Measurements from ENCODE around the gene OR51A7.
"Not testable (repeated sequence)": the region's sequence is repeated elsewhere in the genome, so short reads cannot be mapped to it uniquely, and the experiment has no call there.

Gene OR51A7, protein sequence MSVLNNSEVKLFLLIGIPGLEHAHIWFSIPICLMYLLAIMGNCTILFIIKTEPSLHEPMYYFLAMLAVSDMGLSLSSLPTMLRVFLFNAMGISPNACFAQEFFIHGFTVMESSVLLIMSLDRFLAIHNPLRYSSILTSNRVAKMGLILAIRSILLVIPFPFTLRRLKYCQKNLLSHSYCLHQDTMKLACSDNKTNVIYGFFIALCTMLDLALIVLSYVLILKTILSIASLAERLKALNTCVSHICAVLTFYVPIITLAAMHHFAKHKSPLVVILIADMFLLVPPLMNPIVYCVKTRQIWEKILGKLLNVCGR

DNA sequence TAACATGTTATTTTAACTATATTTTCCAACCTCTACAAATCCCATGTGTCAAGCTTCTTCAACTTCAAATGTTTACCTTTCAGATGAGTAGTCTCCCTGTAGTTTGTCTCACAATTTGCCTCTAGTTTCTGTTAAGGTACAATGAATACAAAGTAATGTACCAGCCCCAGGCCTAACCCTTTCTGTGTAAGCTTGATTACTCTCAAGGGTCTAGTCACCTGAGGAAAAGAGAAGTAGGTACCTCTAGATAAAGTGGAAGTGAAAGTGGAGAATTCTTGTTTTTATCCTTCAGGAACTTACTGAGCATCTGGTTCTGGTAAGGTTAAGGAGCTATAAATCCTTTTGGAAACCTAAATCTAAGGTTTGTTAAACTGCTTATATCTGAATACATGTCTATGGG, at the start of gene OR51A7:
Gene OR51A7, plus strand, starts transcription at position 300 of the 400 bp plus-strand sequence. CDS start 3,587 bp downstream, outside the sequence.
- no peak for DNase-seq

DNA sequence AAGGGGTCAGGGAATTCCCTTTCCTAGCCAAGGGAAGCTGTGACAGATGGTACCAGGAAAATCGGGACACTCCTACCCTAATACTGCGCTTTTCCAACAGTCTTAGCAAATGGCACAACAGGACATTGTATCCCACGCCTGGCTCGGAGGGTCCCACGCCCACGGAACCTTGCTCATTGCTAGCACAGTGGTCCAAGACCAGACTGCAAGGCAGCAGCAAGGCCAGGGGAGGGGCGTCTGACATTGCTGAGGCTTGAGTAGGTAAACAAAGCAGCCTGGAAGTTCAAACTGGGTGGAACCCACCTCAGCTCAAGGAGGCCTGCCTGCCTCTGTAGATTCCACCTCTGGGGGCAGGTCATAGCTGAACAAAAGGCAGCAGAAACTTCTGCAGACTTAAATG, 49.3 kb upstream of the OR51A7 start:
- not testable (repeated sequence) for DNase-seq

DNA sequence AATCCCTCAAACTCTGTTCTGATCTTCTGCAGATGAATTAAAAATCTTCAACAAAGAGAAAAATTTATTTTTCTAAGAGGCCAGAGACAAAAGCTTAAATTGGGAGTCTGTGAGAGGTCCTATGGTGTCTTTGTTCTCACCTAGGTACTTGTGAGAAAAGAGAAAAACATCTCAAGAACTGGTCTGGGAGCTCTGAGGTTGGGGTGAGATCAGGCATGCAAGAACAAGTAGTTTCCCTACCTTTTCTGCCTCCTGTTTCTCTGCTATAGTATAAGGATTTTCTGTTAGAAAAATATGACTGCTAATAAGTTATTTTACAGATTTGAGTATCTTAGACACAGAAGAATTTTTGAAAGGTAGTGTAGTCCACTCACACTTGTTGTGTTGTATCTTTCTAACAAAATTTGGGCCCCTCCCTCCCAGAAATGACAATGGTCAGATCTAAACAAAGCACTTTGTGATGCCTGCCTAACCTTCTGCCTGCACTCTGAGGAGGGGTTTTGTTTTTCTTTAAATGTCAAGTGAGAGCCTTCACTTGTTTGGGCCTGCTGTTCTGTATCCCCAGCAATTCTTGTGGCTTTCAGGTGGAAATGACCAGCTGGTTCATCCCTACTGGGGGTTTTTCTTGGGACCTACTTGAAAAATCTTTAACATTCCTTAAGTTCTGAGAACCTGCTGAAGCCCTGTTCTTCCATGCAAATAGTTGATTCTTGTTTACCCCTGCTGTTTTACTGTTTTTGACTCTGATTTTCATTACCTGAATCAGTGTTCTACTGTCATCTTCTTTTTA, 40.9 kb upstream of the OR51A7 start:
- DNase-seq = no peak

DNA sequence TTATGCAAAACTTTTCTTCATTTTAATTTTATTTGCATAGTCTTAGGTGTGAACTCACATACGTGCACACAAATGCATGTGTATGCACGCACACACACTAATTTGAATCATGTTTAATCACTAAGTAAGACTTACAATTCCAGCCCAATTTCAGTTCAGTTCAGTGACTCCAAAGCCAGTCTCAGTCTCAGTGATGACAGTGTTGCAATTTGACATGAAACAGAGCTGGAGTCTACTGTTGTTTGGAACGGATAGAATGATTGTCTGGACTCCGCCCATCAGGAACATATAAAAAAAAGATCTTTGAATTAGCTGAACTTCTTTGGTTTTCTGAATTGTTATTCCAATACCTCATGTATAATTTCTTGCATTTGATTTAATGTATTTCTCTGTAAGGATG, 39.7 kb upstream of the OR51A7 start:
- DNase-seq = no peak

DNA sequence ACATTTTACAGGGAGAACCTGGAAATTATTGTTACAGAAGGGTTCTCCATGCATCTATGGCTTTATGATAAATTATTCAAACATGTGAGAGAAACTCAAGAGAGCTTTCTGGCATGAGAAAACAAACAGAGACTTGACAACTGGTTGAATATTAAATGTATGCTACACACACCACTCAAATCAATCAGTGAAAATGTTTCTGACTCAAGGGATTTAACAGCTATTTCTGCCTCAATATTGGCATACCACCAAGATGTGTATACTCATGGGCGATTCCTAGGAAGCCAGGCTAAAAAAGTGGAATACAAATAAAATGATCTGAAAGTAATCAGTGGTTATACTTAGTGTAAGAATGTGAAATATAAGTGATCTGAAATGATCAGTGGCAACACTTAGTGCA, 37.7 kb upstream of the OR51A7 start:
- DNase-seq = no peak

DNA sequence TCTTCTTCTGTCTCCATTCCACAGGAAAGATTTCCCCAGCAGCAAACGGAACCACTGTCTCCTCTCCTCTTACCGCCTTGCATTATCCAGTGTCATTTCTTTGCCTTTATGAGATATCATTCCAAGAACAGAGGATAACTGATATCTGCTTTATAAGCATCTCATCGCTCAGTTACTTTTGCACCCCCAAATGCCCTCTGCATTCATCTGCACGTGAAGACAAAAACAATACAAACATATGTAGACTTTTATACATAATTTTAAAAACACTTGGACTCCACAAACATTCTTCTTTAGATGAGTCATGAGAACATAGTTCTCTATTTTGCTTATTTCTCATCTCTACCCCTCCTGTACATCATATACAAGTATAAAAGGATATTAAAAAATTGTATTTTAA, 22.4 kb upstream of the OR51A7 start:
- DNase-seq = no peak

DNA sequence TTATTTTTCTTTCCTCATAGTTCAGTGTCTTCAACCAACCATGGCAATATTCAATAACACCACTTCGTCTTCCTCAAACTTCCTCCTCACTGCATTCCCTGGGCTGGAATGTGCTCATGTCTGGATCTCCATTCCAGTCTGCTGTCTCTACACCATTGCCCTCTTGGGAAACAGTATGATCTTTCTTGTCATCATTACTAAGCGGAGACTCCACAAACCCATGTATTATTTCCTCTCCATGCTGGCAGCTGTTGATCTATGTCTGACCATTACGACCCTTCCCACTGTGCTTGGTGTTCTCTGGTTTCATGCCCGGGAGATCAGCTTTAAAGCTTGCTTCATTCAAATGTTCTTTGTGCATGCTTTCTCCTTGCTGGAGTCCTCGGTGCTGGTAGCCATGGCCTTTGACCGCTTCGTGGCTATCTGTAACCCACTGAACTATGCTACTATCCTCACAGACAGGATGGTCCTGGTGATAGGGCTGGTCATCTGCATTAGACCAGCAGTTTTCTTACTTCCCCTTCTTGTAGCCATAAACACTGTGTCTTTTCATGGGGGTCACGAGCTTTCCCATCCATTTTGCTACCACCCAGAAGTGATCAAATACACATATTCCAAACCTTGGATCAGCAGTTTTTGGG, 21.6 kb upstream of the OR51A7 start, which contains the start of gene OR51T1:
Gene OR51T1, plus strand, starts transcription at position 41 of the 641 bp plus-strand sequence. Its CDS starts 0 bp downstream, at position 41.
- no peak for DNase-seq

DNA sequence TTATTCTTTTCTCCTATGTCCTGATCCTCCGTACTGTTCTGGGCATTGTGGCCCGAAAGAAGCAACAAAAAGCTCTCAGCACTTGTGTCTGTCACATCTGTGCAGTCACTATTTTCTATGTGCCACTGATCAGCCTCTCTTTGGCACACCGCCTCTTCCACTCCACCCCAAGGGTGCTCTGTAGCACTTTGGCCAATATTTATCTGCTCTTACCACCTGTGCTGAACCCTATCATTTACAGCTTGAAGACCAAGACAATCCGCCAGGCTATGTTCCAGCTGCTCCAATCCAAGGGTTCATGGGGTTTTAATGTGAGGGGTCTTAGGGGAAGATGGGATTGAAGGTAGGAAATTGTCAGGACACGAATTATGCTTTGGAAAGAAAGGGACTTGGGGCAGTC, 21.0 kb upstream of the OR51A7 start:
- no peak for DNase-seq

DNA sequence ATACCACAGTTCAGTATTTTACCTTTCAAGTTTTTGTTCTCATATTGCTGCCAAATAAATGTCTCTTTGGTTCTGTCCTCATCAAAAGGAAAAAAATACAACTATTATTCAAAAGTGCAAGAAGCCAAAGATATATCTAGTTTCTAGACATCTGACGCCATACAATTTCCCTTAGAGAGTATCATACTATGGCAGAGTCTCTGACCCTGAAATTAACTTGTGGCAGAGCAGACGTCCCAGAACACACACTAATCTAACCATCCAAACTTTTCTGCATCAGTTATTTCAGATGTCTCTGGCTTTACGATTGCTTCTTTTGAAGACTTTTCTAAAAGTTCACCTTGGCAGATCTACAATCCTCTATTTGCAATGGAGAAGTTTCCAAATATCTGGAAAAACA, 19.2 kb upstream of the OR51A7 start:
- no peak for DNase-seq

DNA sequence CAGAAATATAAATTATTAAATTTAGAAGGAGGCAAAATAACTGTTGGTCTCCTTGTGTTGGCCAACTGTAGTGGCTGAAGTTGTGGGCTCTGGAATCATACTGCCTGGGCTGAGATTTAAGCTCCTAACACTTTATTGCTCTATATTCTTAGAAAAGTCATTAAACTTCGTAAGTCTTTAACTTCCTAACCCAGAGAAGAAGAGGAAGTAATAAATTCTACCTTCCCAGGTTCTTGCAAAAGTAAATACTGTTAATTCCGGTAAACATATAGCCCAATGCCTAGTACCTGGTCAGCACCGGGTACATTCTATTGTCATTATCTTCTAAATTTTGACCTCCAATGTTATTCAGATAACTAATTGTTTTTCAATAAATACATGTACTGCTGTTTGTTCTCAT, 17.4 kb upstream of the OR51A7 start:
- DNase-seq = no peak

DNA sequence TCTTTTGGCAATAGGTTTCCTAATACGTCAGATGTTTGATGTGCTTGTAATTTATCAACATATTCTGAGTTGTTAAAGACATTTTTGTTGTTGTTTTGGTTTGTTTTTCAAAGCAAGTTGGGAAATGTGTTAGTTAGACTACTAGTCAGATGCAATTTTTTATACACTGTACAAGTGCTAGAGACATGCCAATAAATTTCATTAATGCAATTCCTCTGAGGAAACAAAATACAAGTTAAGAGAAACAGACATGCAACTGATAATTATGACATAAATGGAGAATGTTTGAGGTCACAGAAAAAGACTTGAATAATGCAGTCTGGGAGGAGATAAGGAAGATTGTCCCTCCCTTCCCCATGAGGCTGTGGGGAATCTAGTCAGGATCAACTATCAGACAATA, 16.0 kb upstream of the OR51A7 start:
- DNase-seq = no peak

DNA sequence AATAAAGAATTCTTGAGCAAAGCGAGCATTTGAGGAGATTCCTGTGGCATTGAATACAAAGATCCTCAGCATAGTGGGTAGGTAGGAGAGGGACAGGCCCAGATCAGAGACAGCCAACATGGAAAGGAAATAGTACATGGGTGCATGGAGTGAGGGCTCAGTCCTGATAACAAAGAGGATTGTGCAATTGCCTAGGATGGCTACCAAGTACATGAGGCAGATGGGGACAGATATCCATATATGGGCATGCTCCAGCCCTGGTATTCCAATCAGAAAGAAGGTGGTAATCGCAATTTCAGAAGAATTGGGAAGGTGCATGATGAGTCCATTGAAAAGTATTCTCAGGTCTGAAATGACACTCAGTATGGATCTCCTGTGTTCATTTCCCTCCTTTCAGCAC, 13.3 kb upstream of the OR51A7 start:
- no peak for DNase-seq

DNA sequence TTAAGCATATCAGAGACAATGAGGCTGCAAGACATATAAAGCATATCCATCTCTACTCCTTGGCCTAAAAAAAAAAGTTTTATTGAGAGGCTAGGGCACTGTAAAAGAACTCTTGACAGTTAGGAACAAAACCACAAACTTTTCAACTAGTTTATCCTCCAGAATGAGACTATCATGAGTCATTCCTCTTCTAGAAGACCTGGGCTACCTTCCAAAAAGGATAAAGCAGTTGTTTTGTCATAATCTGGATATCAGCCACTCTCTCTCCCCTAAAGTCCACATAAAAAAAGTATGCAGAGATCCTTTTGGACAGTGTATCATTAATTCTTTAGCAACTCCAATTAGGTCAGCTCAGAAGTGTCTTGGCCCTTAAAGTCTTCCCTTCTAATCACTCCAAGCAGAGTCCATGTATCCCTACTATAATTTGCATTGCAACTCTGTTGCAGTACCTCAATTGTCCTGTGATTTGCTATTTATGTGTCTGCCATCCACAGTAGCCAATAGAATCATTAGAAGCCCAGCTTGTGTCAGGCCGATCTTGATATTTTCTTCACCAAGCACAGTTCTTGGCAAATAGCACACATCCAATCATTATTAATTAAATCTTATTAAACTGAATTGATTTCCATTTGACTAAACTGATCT, 11.5 kb upstream of the OR51A7 start:
- DNase-seq = no peak

DNA sequence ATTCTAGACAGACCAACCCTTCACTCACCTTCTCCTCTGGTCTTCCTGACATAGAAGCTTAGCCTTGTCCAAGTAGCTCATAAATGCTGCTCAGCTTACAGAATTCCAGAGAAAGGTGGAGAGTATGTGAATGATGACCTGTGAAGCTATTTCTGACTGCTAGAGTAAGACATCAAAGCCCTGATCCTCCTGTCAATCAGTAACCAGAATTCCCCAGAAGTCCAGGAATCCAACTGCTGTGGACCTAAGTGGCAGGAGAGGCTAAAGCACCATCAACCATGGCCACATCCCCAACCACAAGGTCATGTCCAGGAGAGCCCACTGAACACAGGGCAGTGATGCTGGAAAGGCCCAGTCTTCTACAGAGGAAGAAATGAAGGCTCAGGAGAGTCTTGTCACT, 13.0 kb downstream of the OR51A7 start:
- DNase-seq = no peak

DNA sequence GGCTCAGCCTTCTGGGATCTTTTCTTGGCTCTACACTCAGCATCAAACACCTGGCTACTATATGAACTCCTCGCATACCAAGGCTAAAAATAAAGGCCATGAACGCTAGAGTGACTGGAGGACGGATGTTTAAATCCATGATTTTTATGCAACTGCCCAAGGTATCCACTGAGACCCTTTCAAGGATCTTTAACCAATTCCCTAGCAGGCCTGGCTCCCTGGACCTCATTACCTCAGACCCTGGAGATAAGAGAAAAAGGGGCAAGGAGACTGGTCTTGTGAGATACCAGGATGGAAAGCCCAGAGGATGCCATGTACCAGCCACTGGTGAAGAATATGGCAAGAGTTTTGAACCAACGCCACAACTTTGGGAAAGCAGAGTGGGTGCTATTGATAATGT, 15.7 kb downstream of the OR51A7 start, which contains the start of gene OR51G2:
Gene OR51G2, minus strand, starts transcription at position 101 of the 400 bp plus-strand sequence. CDS start 3,687 bp downstream, outside the sequence.
- no peak for DNase-seq

DNA sequence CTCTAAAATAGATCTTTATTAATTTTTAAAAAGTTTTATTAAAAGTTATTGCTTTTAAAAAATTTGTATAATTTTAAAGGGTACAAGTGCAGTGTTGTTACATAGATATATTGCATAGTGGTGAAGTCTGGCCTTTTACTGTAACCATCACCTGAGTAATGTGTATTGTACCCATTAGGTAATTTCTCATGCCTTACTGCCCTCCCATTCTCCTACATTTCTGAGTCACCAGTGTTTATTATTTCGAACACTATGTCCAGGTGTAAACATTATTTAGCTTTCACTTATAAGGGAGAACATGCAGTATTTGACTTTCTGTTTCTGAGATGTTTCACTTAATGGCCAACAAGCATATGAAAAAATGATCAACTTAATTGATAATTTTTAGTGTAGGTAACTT, 18.2 kb downstream of the OR51A7 start:
- DNase-seq = no peak

DNA sequence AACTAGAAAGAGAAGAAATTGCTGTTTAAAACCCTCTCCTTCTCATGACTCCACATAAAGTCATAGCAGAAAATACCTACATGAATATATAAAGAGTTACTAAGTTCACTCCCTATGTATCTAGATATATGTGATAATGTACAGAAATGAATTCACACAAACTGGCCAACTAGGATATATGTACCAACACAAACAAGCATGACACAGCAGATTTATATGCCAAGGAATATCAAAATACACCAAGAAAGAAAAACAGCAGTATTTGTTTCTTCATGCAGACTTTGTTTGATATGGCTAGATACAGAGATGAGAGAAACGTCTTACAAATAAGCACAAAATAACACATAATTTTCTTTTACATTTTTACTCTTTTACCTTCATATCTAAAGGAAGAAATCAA, 18.7 kb downstream of the OR51A7 start:
- no peak for DNase-seq

DNA sequence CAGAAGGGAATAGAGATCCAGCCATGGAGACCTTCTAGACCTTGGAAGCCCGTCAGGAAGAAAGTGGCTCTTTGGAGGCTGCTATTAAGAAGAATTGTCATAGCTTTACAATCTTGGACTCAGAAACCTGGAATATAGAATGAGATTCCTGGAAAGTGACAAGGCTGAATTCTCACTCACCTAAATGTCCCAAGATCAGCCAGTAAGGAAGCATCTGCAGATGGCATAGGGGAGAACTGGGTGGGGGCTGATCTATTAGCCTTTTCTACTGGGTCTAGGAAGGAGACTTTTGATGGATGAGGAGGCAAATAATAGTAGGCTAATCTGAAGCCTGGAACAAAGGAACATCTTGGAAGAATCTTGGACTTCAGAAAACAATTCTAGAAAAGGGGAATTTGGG, 20.7 kb downstream of the OR51A7 start, which contains the start of gene OR51G1:
Gene OR51G1, minus strand, starts transcription at position 101 of the 400 bp plus-strand sequence. Its CDS starts 0 bp downstream, at position 101.
- no peak for DNase-seq

DNA sequence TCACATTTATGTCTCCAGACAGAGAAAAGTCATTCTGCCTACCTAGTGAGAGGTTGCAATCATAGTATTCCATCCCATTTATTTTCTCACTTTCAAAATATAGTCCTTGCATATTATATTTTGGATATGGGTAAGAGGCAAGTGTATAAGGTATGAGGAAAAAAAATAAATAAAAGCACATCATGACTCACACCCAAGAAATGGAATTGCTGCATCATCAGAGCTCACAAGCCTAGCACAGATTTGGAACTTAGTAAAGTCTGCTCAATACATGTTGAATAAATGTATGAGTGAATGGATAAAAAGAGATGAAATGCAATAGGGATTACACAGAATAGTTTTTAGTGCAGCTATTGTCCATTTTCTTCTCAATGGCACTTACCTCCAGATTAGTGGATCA, 23.0 kb downstream of the OR51A7 start:
- no peak for DNase-seq

DNA sequence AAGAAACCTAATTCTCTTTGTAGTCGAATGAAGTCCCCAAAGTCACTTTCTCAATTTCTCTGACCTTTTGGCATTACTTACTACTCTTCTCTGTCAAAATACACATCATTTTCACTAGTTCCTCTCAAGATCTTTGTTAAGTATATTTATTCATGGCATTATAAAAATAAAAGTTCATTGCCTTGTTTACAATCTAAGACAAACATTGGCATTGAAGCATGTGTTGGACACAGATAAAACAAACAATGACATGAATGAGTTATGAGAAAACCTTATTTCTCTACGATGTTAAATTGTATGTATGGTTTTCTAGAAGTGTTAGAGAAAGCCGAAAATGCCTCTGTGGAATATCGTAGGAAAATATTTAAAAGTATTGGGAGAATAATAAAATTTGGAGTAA, 29.2 kb downstream of the OR51A7 start:
- DNase-seq = no peak

DNA sequence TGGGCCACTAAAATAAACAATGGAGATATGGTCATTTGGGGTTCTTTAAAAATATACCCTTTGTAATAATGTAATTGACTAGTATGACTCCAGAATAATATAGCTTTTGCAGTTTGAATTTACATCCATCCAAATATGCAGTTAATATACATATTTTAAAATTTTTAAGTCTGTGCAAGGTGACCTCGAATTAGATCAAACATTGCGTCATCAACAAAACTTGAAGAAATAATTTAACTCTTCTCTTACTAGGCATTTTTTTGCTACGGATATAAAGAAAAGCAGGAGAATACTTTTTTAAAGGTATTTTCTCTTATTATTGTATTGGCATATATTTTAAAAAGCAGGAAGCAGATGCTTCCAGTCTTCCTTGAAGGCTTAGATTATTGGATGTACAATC, 33.2 kb downstream of the OR51A7 start:
- DNase-seq = no peak

DNA sequence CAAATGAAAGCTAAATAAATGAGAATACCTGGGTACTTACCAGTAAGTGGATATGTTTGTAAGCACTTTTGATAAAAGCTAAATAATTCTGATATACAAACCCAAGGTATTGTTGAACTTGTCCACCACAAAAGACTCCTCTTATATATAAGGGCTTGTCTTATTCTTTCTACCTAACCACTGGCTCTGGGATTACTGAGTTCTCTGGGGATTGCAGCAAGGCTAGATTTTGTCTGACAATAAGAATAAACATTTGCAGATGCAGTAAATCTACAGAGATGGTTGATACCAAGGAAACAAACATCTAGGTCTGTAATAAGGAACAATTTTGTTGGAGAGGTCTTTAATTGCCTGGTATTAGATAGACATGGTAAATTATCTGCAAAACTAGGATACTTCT, 43.9 kb downstream of the OR51A7 start, which contains the start of gene OR51A4:
Gene OR51A4, minus strand, starts transcription at position 101 of the 400 bp plus-strand sequence. CDS start 505 bp downstream, outside the sequence.
- no peak for DNase-seq

DNA sequence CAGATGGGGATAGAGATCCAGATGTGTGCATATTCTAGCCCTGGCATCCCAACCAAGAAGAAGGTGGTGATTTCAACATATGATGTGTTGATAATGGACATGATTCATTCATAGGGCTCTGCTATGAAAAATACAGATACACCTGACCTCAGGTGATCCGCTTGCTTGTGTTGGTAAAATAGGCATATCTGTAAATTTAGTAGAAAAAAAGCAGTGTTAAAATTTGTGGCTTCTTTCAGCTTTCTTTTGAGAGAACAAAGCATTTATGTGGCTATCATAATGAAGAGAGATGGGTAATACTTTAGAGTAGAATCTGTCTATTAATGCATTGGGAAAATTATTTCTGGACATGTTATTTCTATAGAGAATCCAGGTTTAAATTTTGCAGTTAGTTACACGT, 52.0 kb downstream of the OR51A7 start, which contains the start of gene OR51A2:
Gene OR51A2, minus strand, starts transcription at position 101 of the 400 bp plus-strand sequence. Its CDS starts 0 bp downstream, at position 101.
- DNase-seq = not testable (repeated sequence)

Data from DMS 273 treated with DMSO at 0.1 percent for 48 hours (cell line).